Keratinocyte (primary cell): ENCODE measurements around the gene SVOP. TPM values are rescaled to one million over a fixed set of nuclear protein-coding genes. Genes with fewer than 3 reads are reported as not detected.

Experiments
- DNase-seq: peaks from one replicate; pipeline ENCODE4 v3.0.0-alpha.2; 2011; ENCODE audit warnings: low read depth, missing footprints, low spot score
- FAIRE-seq: peaks from 2 replicates; lab custom pipeline; 2011; peaks lifted over from hg19 to GRCh38; lab: Jason Lieb, UNC
- H2AFZ ChIP-seq: 2 replicates; pipeline ENCODE4 v1.6.0; 2012; ENCODE audit warnings: low read length, control low read depth, inconsistent platforms; ENCODE audit not compliant: control insufficient read depth
- H3K27ac ChIP-seq: 2 replicates; pipeline ENCODE4 v1.5.1; 2011; ENCODE audit warnings: low read length; ENCODE audit not compliant: control insufficient read depth, insufficient read depth
- H3K27me3 ChIP-seq: 3 replicates; pipeline ENCODE4 v1.6.0; 2011; ENCODE audit warnings: low read length; ENCODE audit not compliant: control insufficient read depth, insufficient read depth; ENCODE audit errors: extremely low read depth
- H3K36me3 ChIP-seq, 2 experiments: 2 replicates in 1 of 2; 3 replicates in 1 of 2; pipeline ENCODE4 v1.5.1; 2011; ENCODE audit warnings: low read length in 2 of 2, mild to moderate bottlenecking in 1 of 2; ENCODE audit not compliant: control insufficient read depth in 2 of 2, insufficient read depth in 2 of 2; ENCODE audit errors: extremely low read depth in 1 of 2
- H3K4me1 ChIP-seq: 3 replicates; pipeline ENCODE4 v1.5.1; 2011; ENCODE audit warnings: low read length; ENCODE audit not compliant: control insufficient read depth, insufficient read depth; ENCODE audit errors: extremely low read depth
- H3K4me2 ChIP-seq: 3 replicates; pipeline ENCODE4 v1.6.0; 2011; ENCODE audit warnings: low read depth, low read length; ENCODE audit not compliant: control insufficient read depth, insufficient read depth; ENCODE audit errors: extremely low read depth
- H3K4me3 ChIP-seq, 3 experiments: fragments of 200-600 bp in 1 of 3; sonication (generic) in 1 of 3; 2 replicates in 2 of 3; 3 replicates in 1 of 3; pipeline ENCODE4 v1.5.1; 2011 to 2016; ENCODE audit warnings: low read length in 3 of 3, mild to moderate bottlenecking in 3 of 3, control low read depth in 2 of 3, inconsistent platforms in 1 of 3, low read depth in 1 of 3, mixed read lengths in 1 of 3, mixed run types in 1 of 3, moderate library complexity in 1 of 3; ENCODE audit not compliant: control insufficient read depth in 2 of 3, insufficient read depth in 2 of 3; ENCODE audit errors: extremely low read depth in 1 of 3
- H3K79me2 ChIP-seq: 2 replicates; pipeline ENCODE4 v1.6.0; 2012; ENCODE audit warnings: low read length; ENCODE audit not compliant: control insufficient read depth, insufficient read depth
- H3K9ac ChIP-seq: 3 replicates; pipeline ENCODE4 v1.6.0; 2011; ENCODE audit warnings: low read length; ENCODE audit not compliant: control insufficient read depth, insufficient read depth; ENCODE audit errors: extremely low read depth
- H3K9me1 ChIP-seq: 3 replicates; pipeline ENCODE4 v1.6.0; 2011; ENCODE audit warnings: low read length; ENCODE audit not compliant: control insufficient read depth, insufficient read depth; ENCODE audit errors: extremely low read depth
- H3K9me3 ChIP-seq: 2 replicates; pipeline ENCODE4 v1.5.1; 2012; ENCODE audit warnings: low read depth, low read length; ENCODE audit not compliant: control insufficient read depth
- H4K20me1 ChIP-seq: 3 replicates; pipeline ENCODE4 v1.6.0; 2011; ENCODE audit warnings: low read length; ENCODE audit not compliant: control insufficient read depth, insufficient read depth; ENCODE audit errors: extremely low read depth
- EZH2 ChIP-seq: IDR thresholded peaks from one replicate; pipeline ENCODE4 v1.6.1; 2012; ENCODE audit warnings: inconsistent platforms, mild to moderate bottlenecking, low read length, moderate library complexity
- dilution Hi-C: fragments of 300-500 bp; cut with MboI; formaldehyde crosslinking; loops from one replicate; pipeline ENCODE4 v1.7.0; 2020; ENCODE audit warnings: low sequenced_read_pairs; ENCODE audit not compliant: extremely low pct_ligation_motif_present
- polyA plus RNA-seq, 5 experiments: library from polyadenylated mRNA; depleted of rRNA in 3 of 5; stranded (reverse) in 3 of 5; stranded (forward) in 1 of 5; unstranded in 1 of 5; fragments of >200 nt; gene quantifications; 1 replicate in 1 of 5; 2 replicates in 3 of 5; 3 replicates in 1 of 5; pipeline versions ENCODE4 v1.2.1 to v1.2.3, GENCODE V29; 2011 to 2012; ENCODE audit warnings: missing spikeins in 2 of 5, low read depth in 1 of 5, low replicate concordance in 1 of 5
- TF ChIP-seq, protein P1 (sequence below), 3 experiments: IDR thresholded peaks in 1 of 3; conservative IDR thresholded peaks in 1 of 3; optimal IDR thresholded peaks in 1 of 3; 2 replicates in 2 of 3; 3 replicates in 1 of 3; pipeline versions ENCODE3 to v1.5.1; 2011; ENCODE audit warnings: low read length in 3 of 3, mild to moderate bottlenecking in 3 of 3, moderate library complexity in 2 of 3, control low read depth in 1 of 3, inconsistent platforms in 1 of 3; ENCODE audit not compliant: insufficient read depth in 2 of 3; ENCODE audit errors: extremely low read depth in 1 of 3

SVOP gene
- polyA plus RNA-seq, 1 donor (not counting 4 experiments of a cell fraction or from before 2014, with no cell fraction given), result not detected

DNA sequence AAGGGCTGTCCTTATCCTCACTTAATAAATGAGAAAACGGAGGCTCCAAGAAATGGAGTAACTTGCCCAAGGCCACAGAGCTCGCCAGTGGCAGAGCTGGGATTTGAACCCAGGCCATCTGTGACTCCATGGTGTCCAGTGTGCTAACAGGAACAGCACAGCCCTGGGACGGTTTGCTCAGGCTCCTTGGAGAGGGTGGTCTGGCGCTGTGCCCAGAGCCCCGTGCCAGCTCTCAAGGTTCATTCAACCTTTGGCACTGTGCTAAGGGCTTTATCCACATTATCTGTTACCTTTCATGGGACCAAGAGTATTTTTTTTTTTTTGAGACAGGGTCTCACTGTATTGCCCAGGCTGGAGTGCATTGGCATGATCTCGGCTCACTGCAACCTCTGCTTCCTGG lies 132.8 kb downstream of the SVOP start:
- Histone ChIP-seq H3K27me3 (no peaks in the 10 kb centered on the region), H3K79me2 (no peaks in the 10 kb centered on the region), H4K20me1 (no peaks in the 10 kb centered on the region), H3K9ac (no peak overlapping the region), H3K4me1 (no peaks in the 10 kb centered on the region), H3K9me1 (no peaks in the 10 kb centered on the region), H3K27ac (no peak overlapping the region), H2AFZ (no peak overlapping the region), H3K4me2 (no peak overlapping the region), H3K36me3 (no peaks in the 10 kb centered on the region), H3K9me3 (no peaks in the 10 kb centered on the region), H3K4me3 (no peak overlapping the region)
- TF ChIP-seq, protein P1, sequence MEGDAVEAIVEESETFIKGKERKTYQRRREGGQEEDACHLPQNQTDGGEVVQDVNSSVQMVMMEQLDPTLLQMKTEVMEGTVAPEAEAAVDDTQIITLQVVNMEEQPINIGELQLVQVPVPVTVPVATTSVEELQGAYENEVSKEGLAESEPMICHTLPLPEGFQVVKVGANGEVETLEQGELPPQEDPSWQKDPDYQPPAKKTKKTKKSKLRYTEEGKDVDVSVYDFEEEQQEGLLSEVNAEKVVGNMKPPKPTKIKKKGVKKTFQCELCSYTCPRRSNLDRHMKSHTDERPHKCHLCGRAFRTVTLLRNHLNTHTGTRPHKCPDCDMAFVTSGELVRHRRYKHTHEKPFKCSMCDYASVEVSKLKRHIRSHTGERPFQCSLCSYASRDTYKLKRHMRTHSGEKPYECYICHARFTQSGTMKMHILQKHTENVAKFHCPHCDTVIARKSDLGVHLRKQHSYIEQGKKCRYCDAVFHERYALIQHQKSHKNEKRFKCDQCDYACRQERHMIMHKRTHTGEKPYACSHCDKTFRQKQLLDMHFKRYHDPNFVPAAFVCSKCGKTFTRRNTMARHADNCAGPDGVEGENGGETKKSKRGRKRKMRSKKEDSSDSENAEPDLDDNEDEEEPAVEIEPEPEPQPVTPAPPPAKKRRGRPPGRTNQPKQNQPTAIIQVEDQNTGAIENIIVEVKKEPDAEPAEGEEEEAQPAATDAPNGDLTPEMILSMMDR (optimal IDR thresholded peaks at IDR 0.05 in 1 of 3, IDR thresholded peaks at IDR 0.05 in 1 of 3, conservative IDR thresholded peaks at IDR 0.05 in 1 of 3; ENCODE audit: extremely low read depth in 1 of 3, insufficient read depth in 2 of 3, low read length in 3 of 3), result no peak
- TF ChIP-seq EZH2, result no peak
- FAIRE-seq (no peak), DNase-seq (no peak)
- dilution Hi-C loops, result no loop called here

GRCh38 chr12:108886873-108887629 lies 133.8 kb downstream of the SVOP start:
- H3K4me3 ChIP-seq, result no peak overlapping the region
- H3K9me3 ChIP-seq, result no peaks in the 10 kb centered on the region
- no peak overlapping the region for H3K4me2 ChIP-seq
- dilution Hi-C loops, result no loop called here
- H3K79me2 ChIP-seq, result no peaks in the 10 kb centered on the region
- FAIRE-seq, result no peak
- peaks cover 1% of the 10 kb centered on the region for H3K4me1 ChIP-seq
- no peak overlapping the region for H3K9ac ChIP-seq
- no peaks in the 10 kb centered on the region for H4K20me1 ChIP-seq
- no peaks in the 10 kb centered on the region for H3K36me3 ChIP-seq
- H3K27ac ChIP-seq, result no peak overlapping the region
- H3K9me1 ChIP-seq, result no peaks in the 10 kb centered on the region
- H2AFZ ChIP-seq, result no peak overlapping the region
- no peaks in the 10 kb centered on the region for H3K27me3 ChIP-seq
- DNase-seq, result no peak
- TF ChIP-seq, protein P1 (optimal IDR thresholded peaks at IDR 0.05 in 1 of 3, IDR thresholded peaks at IDR 0.05 in 1 of 3, conservative IDR thresholded peaks at IDR 0.05 in 1 of 3; ENCODE audit: extremely low read depth in 1 of 3, insufficient read depth in 2 of 3, low read length in 3 of 3), result no peak
- TF ChIP-seq EZH2, result no peak
